GM11168 (cell line): ENCODE measurements around the gene RUNX1.

ENCODE experiments used
- in situ Hi-C: fragments of 300-500 bp; cut with MboI; formaldehyde crosslinking; loops from one replicate; pipeline ENCODE4 v1.12.0; 2022; ENCODE audit warnings: low sequenced_read_pairs; ENCODE audit not compliant: unreplicated experiment

Gene RUNX1

GRCh38 chr21:35038772-35039319, 10.3 kb downstream of the RUNX1 start:
- in situ Hi-C loops, result no loop called here

GRCh38 chr21:35037384-35037765, 11.7 kb downstream of the RUNX1 start:
- in situ Hi-C loops, result no loop called here

- in situ Hi-C loops, result no loop called here
These were observed 12.4 kb downstream of the RUNX1 start for GRCh38 chr21:35036465-35037383.

GRCh38 chr21:35035581-35035980, 13.5 kb downstream of the RUNX1 start:
- in situ Hi-C loops, result no loop called here

- in situ Hi-C loops, result no loop called here
These were observed 14.0 kb downstream of the RUNX1 start for GRCh38 chr21:35035116-35035515.

- in situ Hi-C loops, result no loop called here
These were observed 14.7 kb downstream of the RUNX1 start for GRCh38 chr21:35034203-35034926.

GRCh38 chr21:35032474-35033263, 16.4 kb downstream of the RUNX1 start:
- in situ Hi-C loops, result no loop called here

- in situ Hi-C loops, result loop anchor here (10.0 kb wide), 1 partner anchor 124 kb away; no protein-coding TSS in a partner anchor
These were observed 20.6 kb downstream of the RUNX1 start for GRCh38 chr21:35028451-35028978.

GRCh38 chr21:35027563-35028450, 21.3 kb downstream of the RUNX1 start:
- in situ Hi-C loops, result loop anchor here (10.0 kb wide), 1 partner anchor 123 kb away; no protein-coding TSS in a partner anchor

GRCh38 chr21:35026617-35027562, 22.2 kb downstream of the RUNX1 start:
- in situ Hi-C loops, result loop anchor here (10.0 kb wide), 1 partner anchor 122 kb away; no protein-coding TSS in a partner anchor

- in situ Hi-C loops, result loop anchor here (10.0 kb wide), 1 partner anchor 121 kb away; no protein-coding TSS in a partner anchor
These were observed 23.0 kb downstream of the RUNX1 start for GRCh38 chr21:35026153-35026500.

- in situ Hi-C loops, result loop anchor here (10.0 kb wide), 1 partner anchor 121 kb away; no protein-coding TSS in a partner anchor
These were observed 23.6 kb downstream of the RUNX1 start for GRCh38 chr21:35025206-35026152.

GRCh38 chr21:35024513-35024912, 24.6 kb downstream of the RUNX1 start:
- in situ Hi-C loops, result loop anchor here (10.0 kb wide), 1 partner anchor 120 kb away; no protein-coding TSS in a partner anchor

- in situ Hi-C loops, result loop anchor here (10.0 kb wide), 1 partner anchor 119 kb away; no protein-coding TSS in a partner anchor
These were observed 25.1 kb downstream of the RUNX1 start for GRCh38 chr21:35024071-35024420.

GRCh38 chr21:35023396-35024070, 25.6 kb downstream of the RUNX1 start:
- in situ Hi-C loops, result loop anchor here (10.0 kb wide), 1 partner anchor 119 kb away; no protein-coding TSS in a partner anchor

- in situ Hi-C loops, result loop anchor here (10.0 kb wide), 1 partner anchor 117 kb away; no protein-coding TSS in a partner anchor
These were observed 27.6 kb downstream of the RUNX1 start for GRCh38 chr21:35021546-35021945.
